GM18511 (cell line): Measurements from ENCODE around the gene TACC3.

Experiments used
- ATAC-seq: cut with Tn5 transposase; IDR thresholded peaks from one replicate; pipeline ENCODE4 v1.9.1; 2021; ENCODE audit warnings: mild to moderate bottlenecking, moderate library complexity; ENCODE audit not compliant: unreplicated experiment

Gene TACC3

DNA sequence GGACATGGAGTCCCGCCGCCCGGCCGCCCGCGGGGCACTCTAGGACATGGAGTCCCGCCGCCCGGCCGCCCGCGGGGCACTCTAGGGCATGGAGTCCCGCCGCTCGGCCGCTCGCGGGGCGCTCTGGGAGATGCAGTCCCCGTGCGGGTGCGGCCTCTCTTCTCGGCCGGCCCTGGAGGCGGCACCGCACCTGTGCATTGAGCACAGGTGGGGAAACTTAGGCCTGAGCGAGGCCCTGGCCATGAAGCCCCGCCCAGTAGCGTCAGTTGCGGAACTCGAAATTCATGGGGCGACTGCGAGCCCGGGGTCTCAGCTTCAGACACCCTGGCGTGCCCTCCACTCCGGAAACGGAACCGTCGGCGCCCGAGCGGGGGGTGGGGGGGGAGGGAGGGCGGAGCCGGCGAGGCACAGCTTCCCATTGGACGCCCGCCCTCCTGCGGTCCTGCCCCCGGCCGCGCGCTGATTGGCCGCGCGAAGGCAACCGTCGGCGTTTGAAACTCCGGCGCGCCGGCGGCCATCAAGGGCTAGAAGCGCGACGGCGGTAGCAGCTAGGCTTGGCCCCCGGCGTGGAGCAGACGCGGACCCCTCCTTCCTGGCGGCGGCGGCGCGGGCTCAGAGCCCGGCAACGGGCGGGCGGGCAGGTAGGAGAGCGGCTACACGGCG lies at the start of gene TACC3, which contains the start of gene TMEM129:
TSS of gene TACC3 (plus strand) at position 519 of the 663 bp plus-strand sequence. CDS start 1,901 bp downstream, outside the sequence.
TSS of gene TMEM129 (minus strand) at position 321 of the 663 bp plus-strand sequence. CDS start 486 bp downstream, outside the sequence.
- ATAC-seq, result peak; percentile 80

GRCh38 chr4:1673671-1674070 lies 47.6 kb upstream of the TACC3 start:
- ATAC-seq, result no peak

DNA sequence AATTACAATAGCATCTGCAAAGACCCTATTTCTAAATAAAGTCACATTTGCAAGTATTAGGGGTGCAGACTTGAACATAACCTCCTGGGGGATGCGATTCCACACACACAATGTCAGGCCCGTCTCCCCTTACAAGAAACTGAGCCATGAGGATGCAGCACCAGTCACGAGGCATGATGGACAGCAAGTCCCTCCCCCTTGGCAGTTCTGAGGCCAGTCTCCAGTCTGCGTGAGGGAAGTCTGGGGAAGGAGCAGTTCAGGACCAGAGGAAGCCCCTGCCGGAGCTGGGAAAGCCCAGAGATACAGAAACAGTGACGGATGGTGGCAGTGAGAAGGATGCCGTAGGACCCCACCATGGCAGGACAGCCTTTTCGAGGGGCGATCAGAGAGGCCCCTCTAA lies 46.6 kb upstream of the TACC3 start:
- no peak for ATAC-seq

DNA sequence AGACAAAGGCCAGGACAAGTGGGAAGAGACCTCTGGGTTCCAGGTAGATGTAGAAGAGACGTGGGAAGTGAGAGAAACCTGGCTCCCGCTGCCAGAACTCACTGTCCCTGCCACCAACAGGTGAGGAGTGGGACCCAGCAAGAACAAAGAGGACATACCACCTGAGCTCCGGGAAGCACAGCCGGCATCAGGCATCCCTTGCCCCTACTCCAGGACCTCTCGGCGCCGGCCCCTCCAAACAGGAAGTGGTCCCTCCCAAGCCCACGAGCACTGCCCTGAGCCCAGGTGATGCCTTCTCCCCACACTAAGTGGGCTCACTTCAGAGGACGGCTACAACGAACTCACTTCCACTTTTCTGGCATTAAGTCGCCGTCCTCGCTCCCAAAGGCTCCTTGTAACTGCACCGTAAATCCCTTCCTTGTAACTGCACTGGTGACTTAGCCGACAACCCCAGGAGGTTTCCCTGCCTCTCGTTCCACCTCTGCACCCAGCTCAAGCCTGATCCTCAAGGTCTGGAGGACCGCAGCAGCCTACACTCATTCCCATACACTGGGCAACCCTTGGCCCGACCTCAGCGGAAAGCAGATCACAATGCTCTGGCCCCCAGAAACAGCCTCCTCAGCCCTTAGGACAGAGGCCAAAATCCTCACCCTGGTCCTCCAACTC lies 46.1 kb upstream of the TACC3 start:
- no peak for ATAC-seq

GRCh38 chr4:1675802-1676137 lies 45.6 kb upstream of the TACC3 start:
- ATAC-seq, result no peak

DNA sequence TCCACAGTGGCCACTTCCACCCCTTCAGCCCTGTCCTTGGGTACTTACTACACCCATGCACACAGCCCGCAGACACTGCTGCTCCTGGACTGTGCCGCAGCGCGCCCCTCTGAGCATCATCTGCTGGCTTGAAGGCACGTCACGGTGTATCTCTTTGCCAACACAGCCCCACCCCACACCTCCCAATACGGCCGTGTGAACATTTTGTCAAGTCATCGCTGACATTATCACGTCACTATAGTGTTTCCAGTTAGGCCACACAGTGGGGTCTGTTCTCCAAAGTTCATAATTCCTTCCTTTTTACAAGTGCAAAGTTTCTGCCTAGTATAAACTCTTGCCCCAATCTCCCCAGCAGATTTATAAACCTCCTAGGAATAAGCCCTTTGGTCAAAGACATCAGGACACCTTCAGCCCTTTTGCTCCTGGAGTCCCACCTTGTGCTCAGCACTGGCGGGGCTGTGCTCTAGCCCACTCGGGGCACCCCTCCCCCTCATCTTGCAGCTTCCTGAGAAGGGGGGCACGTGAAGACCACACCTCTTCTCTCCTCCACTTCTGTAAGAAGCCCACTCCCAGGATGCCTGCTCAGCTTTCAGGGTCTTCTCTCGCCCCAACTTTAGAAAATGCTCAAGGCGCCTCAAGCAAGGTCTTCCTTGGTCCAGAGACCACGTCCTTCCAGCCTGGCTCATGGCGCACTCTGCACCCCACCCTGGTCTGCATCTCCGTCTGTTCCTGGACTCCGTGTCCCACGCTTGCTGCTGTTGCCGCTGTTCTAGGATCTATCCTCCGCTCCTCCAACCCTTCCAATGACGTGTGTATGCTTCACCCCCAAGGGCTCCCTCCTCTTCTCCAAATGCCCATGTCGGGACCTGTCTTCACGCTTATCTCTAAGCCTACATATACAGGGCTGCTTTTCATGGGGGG lies 44.5 kb upstream of the TACC3 start:
- ATAC-seq, result no peak

GRCh38 chr4:1678244-1678643 lies 43.1 kb upstream of the TACC3 start:
- no peak for ATAC-seq

DNA sequence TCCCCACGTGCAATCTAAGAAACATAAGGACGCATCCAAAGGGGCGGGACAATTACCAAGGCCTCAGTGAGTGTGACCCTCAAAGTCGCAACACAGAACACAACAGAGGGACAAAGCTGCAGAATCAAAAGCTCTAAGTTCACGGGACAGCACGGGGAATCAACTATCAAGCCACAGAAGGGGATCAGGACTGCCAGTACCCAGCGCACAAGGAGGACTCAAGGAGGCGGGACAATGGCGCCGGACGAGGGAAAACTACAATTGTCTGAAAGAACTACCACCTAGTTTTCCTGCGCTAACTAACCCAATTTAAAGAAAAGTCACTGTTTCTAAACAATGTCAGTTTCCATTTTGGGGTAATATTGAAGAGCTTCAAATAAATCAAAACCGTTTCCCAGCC lies 38.5 kb upstream of the TACC3 start:
- ATAC-seq, result no peak

GRCh38 chr4:1683261-1683735 lies 38.0 kb upstream of the TACC3 start:
- ATAC-seq, result no peak

DNA sequence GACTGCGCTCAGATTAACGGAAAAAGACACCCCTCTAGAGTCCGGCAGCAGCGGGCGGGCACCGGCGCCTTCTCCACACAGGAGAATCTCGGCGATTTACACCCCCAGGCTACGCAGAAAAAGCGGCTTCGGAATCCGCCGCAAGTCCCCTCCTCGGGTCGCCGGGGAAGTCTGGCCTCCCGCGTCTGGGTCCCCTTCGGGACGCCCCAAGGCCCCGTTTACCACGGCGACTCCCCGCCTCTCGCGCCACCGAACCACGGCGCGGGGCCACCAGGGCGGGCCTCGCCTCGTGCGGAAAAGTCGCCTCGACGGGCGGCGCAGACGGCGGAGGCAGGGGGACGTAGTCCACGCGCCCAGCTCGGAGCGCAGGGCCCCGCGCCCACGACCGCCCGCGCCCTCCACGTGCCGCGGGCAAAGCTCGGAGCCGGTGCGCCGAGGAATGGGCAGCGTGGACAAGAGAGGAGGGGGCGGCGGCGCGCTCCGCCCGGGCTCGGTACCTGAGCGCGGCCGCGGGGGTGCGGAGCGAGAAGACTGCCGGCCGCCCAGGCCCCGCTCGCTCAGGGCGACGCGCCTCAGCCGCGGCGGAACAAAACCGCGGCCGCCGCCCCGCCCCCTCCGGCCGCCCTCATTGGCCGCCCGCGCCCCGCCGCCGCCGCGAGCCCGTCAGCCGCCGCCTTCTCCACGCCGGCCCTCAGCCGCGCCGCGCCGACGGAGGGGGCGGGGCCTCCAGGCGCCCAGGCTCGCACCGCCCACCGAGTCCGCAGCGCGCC lies 37.4 kb upstream of the TACC3 start, which contains the start of gene FAM53A:
TSS of gene FAM53A (minus strand) at position 578 of the 770 bp plus-strand sequence. CDS start 15,572 bp downstream, outside the sequence.
- ATAC-seq, result peak; percentile 93

DNA sequence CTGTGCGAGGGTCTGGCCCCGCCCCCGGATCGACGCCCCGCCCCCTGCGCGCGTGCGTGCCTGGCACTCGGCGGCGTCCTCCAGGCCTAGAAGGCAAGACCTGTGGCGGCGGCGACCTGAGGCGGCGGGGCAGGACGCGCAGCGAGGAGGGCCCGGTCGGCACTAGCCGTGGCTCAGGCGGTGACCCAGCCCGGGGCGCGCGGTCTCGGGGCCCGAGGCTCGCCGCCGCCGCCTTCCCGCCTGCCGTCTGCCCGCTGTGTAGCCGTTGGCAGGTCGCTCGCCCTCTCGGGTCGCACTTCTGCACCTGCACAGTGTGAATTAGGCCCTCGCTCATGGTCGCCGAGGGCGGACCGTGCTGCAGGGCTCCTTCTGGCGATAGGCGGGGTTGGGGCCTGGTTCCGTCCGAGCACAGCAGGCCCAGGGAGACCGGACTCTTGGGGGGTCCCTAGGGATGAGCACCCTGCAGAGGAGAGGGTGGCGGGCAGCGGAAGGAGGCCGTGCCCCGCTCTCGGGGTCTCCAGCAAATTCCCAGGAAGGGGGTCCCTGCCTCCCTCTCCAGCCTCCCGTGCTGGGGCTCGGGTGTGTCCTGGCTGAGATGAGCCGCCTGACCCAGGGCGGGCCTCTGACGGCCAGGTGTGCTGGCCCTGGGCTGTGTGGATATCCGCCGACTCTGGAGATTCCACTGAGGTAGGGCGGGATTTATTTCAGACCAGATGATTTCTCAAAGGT lies 36.7 kb upstream of the TACC3 start:
- no peak for ATAC-seq

DNA sequence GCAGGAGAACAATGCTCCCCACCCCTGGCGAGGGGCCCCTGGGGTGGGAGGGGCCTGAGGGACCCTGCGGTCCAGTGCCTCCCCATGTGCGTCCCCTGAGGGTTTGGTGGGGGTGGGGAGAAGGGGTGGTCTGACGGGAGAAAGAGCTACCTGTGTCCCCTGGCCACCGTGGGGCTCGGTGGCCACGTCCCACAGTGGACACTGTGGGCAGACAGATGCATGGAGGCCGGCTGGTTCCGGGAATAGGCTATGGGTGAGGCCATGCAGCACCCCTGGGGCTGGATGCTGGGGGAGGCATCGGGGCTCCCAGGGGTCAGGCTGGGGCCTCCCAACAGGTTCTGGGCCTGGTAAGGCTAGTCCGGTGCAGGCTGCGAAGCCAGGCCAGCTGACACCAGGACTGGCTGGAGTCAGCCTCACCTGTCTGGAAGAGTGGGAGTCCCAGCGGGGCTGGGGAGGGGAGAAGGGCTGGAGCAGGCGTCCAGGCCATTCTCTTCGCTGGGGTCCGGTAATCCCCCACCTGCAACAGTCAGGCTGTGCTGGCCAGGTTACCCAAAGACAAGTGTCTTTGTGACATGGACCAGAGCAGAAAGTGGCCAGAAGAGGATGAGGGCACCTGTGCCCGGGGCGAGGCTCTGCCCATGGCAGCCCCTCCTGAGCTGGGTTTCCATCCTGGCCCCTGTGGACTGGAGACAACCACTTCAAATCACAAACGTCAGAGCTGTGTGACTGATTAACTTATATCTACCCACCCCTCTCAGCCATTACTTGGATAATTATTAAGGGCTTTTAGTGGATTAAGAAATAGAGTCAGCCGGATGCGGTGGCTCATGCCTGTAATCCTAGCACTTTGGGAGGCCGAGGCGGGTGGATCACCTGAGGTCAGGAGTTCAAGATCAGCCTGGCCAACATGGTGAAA lies 35.8 kb upstream of the TACC3 start:
- no peak for ATAC-seq

DNA sequence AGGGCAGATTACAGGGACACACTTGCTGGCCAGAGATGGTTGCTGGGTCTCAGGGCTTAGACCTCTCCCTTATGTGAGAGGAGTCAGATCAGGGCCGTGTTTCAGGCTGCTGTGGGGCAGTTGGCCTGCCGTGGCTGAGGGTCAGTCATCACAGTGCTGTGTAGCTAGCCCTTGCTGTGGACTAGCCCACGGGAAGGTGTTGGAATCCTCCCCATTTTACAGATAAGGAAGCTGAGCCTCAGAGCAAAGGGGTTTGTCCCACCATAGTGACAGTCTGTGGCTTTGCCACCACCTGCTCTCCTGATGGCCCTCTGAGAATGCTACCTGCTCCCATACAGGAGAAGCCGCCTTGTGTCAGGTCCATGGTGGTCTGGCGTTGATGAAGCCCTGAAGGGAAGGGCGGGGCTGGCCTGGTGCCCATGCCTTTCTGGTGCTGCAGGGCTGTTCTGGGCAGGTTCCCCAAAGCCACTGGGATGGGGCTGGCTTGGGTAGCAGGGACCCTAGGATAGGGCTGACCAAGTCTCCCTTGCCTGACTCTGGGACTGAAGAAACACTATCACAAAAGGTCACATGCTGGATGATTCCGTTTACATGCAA lies 34.8 kb upstream of the TACC3 start:
- no peak for ATAC-seq

DNA sequence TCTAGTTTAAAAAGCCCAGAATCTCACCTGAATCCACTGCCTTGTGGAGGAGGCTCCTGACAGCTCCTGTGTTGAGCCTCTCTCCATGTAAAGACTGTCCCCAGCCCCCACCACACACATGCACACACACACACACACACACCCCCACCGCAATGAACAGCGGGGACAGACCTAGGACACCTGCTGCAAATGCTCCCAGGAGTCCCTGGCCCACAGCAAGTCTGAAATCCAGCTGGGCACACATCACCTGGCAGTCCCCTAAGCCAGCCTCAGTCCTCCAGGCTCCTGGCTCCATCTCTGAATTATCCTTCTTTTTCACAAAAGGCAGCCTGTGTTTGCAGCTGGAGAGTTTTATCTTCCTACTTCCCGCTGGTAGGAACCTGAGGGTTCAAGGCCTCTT lies 30.6 kb upstream of the TACC3 start:
- ATAC-seq, result no peak

GRCh38 chr4:1691737-1692373 lies 29.5 kb upstream of the TACC3 start:
- no peak for ATAC-seq

- peak; percentile 69 for ATAC-seq
Observed at GRCh38 chr4:1693131-1693896, 28.0 kb upstream of the TACC3 start.

DNA sequence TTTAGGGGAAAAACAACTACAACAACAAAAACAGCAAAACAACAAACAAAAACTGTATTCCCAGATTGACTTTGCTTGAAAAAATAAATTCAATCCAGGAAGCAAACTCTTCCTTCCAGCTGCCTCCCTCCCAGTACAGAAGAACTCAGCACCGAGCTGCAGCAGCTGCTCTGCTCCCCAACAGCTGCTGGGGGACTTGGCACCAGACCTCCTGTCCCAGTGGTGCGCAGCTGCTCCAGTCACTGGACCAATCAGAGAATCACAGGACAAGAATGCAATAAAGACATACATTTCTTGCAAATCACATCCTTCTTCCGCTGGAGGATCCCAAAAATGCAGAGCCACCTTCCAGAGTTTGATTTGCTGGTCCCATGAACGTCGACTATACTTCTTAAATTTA lies 25.4 kb upstream of the TACC3 start:
- no peak for ATAC-seq
